HepG2 (cell line): ENCODE results near the gene CEP128. TPM values are rescaled to one million over a fixed set of nuclear protein-coding genes. Genes with fewer than 3 reads are reported as not detected.

ENCODE experiments used
- ATAC-seq: fragments of 200-7000 bp; cut with Tn5 transposase; 3 replicates; pipeline ENCODE4 v1.9.1; 2020; ENCODE audit warnings: mild to moderate bottlenecking, moderate library complexity
- BruUV-seq: library from RNA; stranded (reverse); fragments of 400-500 nt; replicated peaks from 2 replicates; lab custom pipeline; 2021; lab: Mats Ljungman, UMichigan
- CTCF ChIA-PET: fragments of 300-600 bp; formaldehyde crosslinking; extraction: SDS; loops from one replicate; lab custom pipeline; 2021; ENCODE audit warnings: low total read pairs, inconsistent platforms, low intra/inter-chr PET ratio; lab: Yijun Ruan, JAX
- POLR2A ChIA-PET: fragments of 350-600 bp; sonication (Branson Sonifier 250); formaldehyde crosslinking; loops from one replicate; lab custom pipeline; 2020; ENCODE audit warnings: antibody characterized with exemption, inconsistent platforms; lab: Yijun Ruan, JAX
- DNase-seq: peaks from one replicate; pipeline ENCODE4 v3.0.0-alpha.2; 2015; ENCODE audit warnings: low spot score
- FAIRE-seq: peaks from 3 replicates; lab custom pipeline; 2011; peaks lifted over from hg19 to GRCh38; lab: Jason Lieb, UNC
- H2AFZ ChIP-seq: one replicate; pipeline ENCODE4 v1.6.1; 2011; ENCODE audit warnings: low read length, inconsistent platforms
- H3K27ac ChIP-seq: fragments of 300-600 bp; 3 replicates; pipeline ENCODE4 v1.8.0; 2011; ENCODE audit warnings: mixed run types, mild to moderate bottlenecking, mixed read lengths, low read length, inconsistent platforms; ENCODE audit not compliant: insufficient read depth; ENCODE audit errors: extremely low read length
- H3K27me3 ChIP-seq, 2 experiments: fragments of 200-600 bp in 1 of 2; 2 replicates in 1 of 2; 3 replicates in 1 of 2; pipeline versions ENCODE4 v1.6.0 to v1.8.0; 2011; ENCODE audit warnings: low read length in 2 of 2, mild to moderate bottlenecking in 2 of 2, moderate library complexity in 2 of 2, inconsistent platforms in 1 of 2; ENCODE audit not compliant: insufficient read depth in 2 of 2, control insufficient read depth in 1 of 2
- H3K36me3 ChIP-seq, 2 experiments: fragments of 200-600 bp in 1 of 2; replicated peaks in 1 of 2; 2 replicates in 1 of 2; 3 replicates in 1 of 2; pipeline versions ENCODE4 v1.5.1 to v1.8.0; 2011; ENCODE audit warnings: low read length in 2 of 2, inconsistent platforms in 1 of 2; ENCODE audit not compliant: insufficient read depth in 2 of 2, control insufficient read depth in 1 of 2
- H3K4me1 ChIP-seq: 2 replicates; pipeline ENCODE4 v1.5.1; 2012; ENCODE audit warnings: low read length, inconsistent platforms; ENCODE audit not compliant: insufficient read depth
- H3K4me2 ChIP-seq: 2 replicates; pipeline ENCODE4 v1.6.0; 2011; ENCODE audit warnings: low read depth, low read length, inconsistent platforms
- H3K4me3 ChIP-seq, 3 experiments: fragments of 200-600 bp in 1 of 3; sonication (generic), shearing (Covaris generic) in 1 of 3; replicated peaks in 1 of 3; 2 replicates each; pipeline ENCODE4 v1.5.1; 2011 to 2016; ENCODE audit warnings: low read length in 3 of 3, inconsistent platforms in 2 of 3, low read depth in 2 of 3, mild to moderate bottlenecking in 2 of 3, control low read depth in 1 of 3, mixed read lengths in 1 of 3; ENCODE audit not compliant: insufficient read depth in 1 of 3
- H3K79me2 ChIP-seq: one replicate; pipeline ENCODE4 v1.6.1; 2011; ENCODE audit warnings: low read length, inconsistent platforms; ENCODE audit not compliant: insufficient read depth
- H3K9ac ChIP-seq: 2 replicates; pipeline ENCODE4 v1.6.0; 2011; ENCODE audit warnings: mild to moderate bottlenecking, low read depth, low read length, inconsistent platforms; ENCODE audit not compliant: insufficient read depth
- H3K9me3 ChIP-seq: 2 replicates; pipeline ENCODE4 v1.5.1; 2012; ENCODE audit warnings: mild to moderate bottlenecking, low read length
- H4K20me1 ChIP-seq: 2 replicates; pipeline ENCODE4 v1.6.0; 2011; ENCODE audit warnings: inconsistent platforms, mild to moderate bottlenecking, low read length, moderate library complexity; ENCODE audit not compliant: insufficient read depth
- IKZF1 ChIP-seq: fragments of 450-650 bp; IDR thresholded peaks from 2 replicates; pipeline ENCODE4 v1.7.1; 2016
- IKZF4 ChIP-seq: sonication (generic); formaldehyde crosslinking; IDR thresholded peaks from 2 replicates; pipeline ENCODE4 v1.5.1; 2020; ENCODE audit warnings: borderline replicate concordance, mild to moderate bottlenecking, low read depth, missing genetic modification reagents; ENCODE audit errors: not compliant biosample characterization
- KDM2A ChIP-seq: sonication (generic); formaldehyde crosslinking; IDR thresholded peaks from 2 replicates; pipeline ENCODE4 v1.4.0; 2020; ENCODE audit warnings: low read depth, missing genetic modification reagents, borderline replicate concordance
- SRF ChIP-seq: IDR thresholded peaks from 2 replicates; pipeline ENCODE4 v1.6.1; 2011; ENCODE audit warnings: mild to moderate bottlenecking, low read depth, low read length, moderate library complexity
- TEAD3 ChIP-seq: optimal IDR thresholded peaks from 2 replicates; pipeline ENCODE3; 2016; ENCODE audit warnings: borderline replicate concordance
- TMF1 ChIP-seq: sonication (generic); formaldehyde crosslinking; IDR thresholded peaks from 2 replicates; pipeline ENCODE4 v1.8.1; 2022; ENCODE audit warnings: low read depth, missing genetic modification reagents
- ZFP41 ChIP-seq: sonication (generic); formaldehyde crosslinking; IDR thresholded peaks from 2 replicates; pipeline ENCODE4 v1.4.0; 2020; ENCODE audit warnings: mild to moderate bottlenecking, missing genetic modification reagents, borderline replicate concordance
- ZNF101 ChIP-seq: sonication (generic); formaldehyde crosslinking; IDR thresholded peaks from 2 replicates; pipeline ENCODE4 v1.4.0; 2020; ENCODE audit warnings: mild to moderate bottlenecking, low read depth, missing genetic modification reagents, borderline replicate concordance
- ZNF224 ChIP-seq: sonication (generic); formaldehyde crosslinking; IDR thresholded peaks from 2 replicates; pipeline ENCODE4 v1.5.0; 2020; ENCODE audit warnings: mild to moderate bottlenecking, missing genetic modification reagents
- in situ Hi-C: cut with HindIII; loops from 2 replicates; pipeline ENCODE4 v1.10.0; 2017; ENCODE audit warnings: low pct_unique_long_range_greater_than_20kb; ENCODE audit not compliant: extremely low pct_ligation_motif_present
- intact Hi-C: fragments of 100-400 bp; cut with micrococcal nuclease; formaldehyde crosslinking; loops from one replicate; pipeline ENCODE4 v1.10.0; 2022; ENCODE audit not compliant: unreplicated experiment
- polyA plus RNA-seq, 8 experiments: library from polyadenylated mRNA; depleted of rRNA in 3 of 8; stranded (reverse) in 7 of 8; unstranded in 1 of 8; fragments of >200 nt; fragmentation: Illumina TruSeq in 4 of 8; extraction: Trizol in 4 of 8; gene quantifications; 2 replicates each; pipeline versions ENCODE4 v1.2.1 to v1.2.3, GENCODE V29; 2011 to 2016; ENCODE audit warnings: low read depth in 4 of 8, missing spikeins in 1 of 8, mixed read lengths in 1 of 8; ENCODE audit not compliant: insufficient read depth in 1 of 8
- total RNA-seq, 5 experiments: library from RNA; depleted of rRNA; stranded (reverse); fragments of >200 nt; fragmentation: Illumina TruSeq; extraction: Trizol; gene quantifications; 2 replicates each; pipeline ENCODE4 v1.2.3, GENCODE V29; 2016; ENCODE audit warnings: low read depth in 1 of 5
- TF ChIP-seq, protein P1 (sequence below): sonication (generic); formaldehyde crosslinking; IDR thresholded peaks from 2 replicates; pipeline ENCODE4 v1.8.1; 2023; ENCODE audit warnings: missing genetic modification reagents, mild to moderate bottlenecking, borderline replicate concordance
- TF ChIP-seq, protein P2 (sequence below): sonication (generic); formaldehyde crosslinking; IDR thresholded peaks from 2 replicates; pipeline ENCODE4 v1.8.1; 2023; ENCODE audit warnings: mild to moderate bottlenecking, missing genetic modification reagents

Gene CEP128
- total and polyA plus RNA-seq, 2 of the 13 experiments (the other 11 are each of a cell fraction or from before 2014, with no cell fraction given), result 1.3 to 7.5 TPM

DNA sequence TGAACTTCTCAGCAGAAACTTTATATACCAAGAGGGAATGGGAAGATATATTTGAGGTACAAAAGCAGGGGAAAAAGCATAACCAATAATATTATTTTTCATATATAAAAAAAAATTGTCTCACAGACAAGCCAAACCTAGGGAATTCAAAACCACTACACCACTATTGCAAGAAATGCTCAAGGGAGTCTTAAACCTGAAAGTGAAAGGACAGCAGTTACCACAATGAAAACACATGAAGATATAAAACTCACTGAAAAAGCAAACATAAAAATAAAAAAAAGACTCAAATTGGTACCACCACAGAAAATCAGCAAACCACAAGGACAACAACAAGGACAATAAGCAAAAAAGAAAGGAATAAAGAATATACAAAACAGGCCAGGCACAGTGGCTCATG, 131.9 kb downstream of the CEP128 start:
- POLR2A ChIA-PET, result no interaction called here
- Histone ChIP-seq H3K27me3 (no peaks in the 10 kb centered on the region), H3K9me3 (no peaks in the 10 kb centered on the region), H2AFZ (no peak overlapping the region), H3K79me2 (no peaks in the 10 kb centered on the region), H3K27ac (no peak overlapping the region), H3K9ac (no peak overlapping the region), H4K20me1 (no peaks in the 10 kb centered on the region), H3K4me3 (no peak overlapping the region), H3K36me3 (no peaks in the 10 kb centered on the region), H3K4me1 (no peaks in the 10 kb centered on the region), H3K4me2 (no peak overlapping the region)
- DNase-seq, result no peak
- intact Hi-C loops (no loop called here), in situ Hi-C loops (no loop called here)
- CTCF ChIA-PET, result no interaction called here
- TF ChIP-seq IKZF1 (no peak), KDM2A (CRISPR knock-in tag) (no peak), ZNF101 (CRISPR knock-in tag) (no peak), TMF1 (CRISPR knock-in tag) (no peak), TEAD3 (CRISPR knock-in tag) (no peak), SRF (no peak), IKZF4 (CRISPR knock-in tag) (no peak), ZNF224 (no peak), ZFP41 (CRISPR knock-in tag) (no peak)
- TF ChIP-seq, protein P1, sequence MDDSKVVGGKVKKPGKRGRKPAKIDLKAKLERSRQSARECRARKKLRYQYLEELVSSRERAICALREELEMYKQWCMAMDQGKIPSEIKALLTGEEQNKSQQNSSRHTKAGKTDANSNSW (CRISPR knock-in tag), result no peak
- TF ChIP-seq, protein P2, sequence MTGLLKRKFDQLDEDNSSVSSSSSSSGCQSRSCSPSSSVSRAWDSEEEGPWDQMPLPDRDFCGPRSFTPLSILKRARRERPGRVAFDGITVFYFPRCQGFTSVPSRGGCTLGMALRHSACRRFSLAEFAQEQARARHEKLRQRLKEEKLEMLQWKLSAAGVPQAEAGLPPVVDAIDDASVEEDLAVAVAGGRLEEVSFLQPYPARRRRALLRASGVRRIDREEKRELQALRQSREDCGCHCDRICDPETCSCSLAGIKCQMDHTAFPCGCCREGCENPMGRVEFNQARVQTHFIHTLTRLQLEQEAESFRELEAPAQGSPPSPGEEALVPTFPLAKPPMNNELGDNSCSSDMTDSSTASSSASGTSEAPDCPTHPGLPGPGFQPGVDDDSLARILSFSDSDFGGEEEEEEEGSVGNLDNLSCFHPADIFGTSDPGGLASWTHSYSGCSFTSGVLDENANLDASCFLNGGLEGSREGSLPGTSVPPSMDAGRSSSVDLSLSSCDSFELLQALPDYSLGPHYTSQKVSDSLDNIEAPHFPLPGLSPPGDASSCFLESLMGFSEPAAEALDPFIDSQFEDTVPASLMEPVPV (CRISPR knock-in tag), result no peak
- no TSS peak for BruUV-seq
- no peak for ATAC-seq
- FAIRE-seq, result no peak
